Ascending aorta (tissue), 2 donors: ENCODE data around the gene MTR. TPM values are rescaled to one million over a fixed set of nuclear protein-coding genes. Genes with fewer than 3 reads are reported as not detected.

Source experiments
- DNase-seq, 2 donors: peaks; one replicate each; pipeline ENCODE4 v3.0.0-alpha.2; 2019; ENCODE audit warnings: low spot score in 2 of 2
- H3K27ac ChIP-seq, 2 donors: fragments of 200-600 bp; sonication (generic); one replicate each; pipeline ENCODE4 v1.5.1; 2016 to 2017; ENCODE audit warnings: mild to moderate bottlenecking in 1 of 2
- H3K27me3 ChIP-seq: fragments of 200-600 bp; sonication (generic); one replicate; pipeline ENCODE4 v1.5.1; 2017
- H3K36me3 ChIP-seq, 2 donors: fragments of 200-600 bp; sonication (generic); one replicate each; pipeline ENCODE4 v1.5.1; 2016
- H3K4me1 ChIP-seq, 2 donors: fragments of 200-600 bp; sonication (generic); one replicate each; pipeline ENCODE4 v1.5.1; 2016 to 2017; ENCODE audit warnings: mild to moderate bottlenecking in 1 of 2
- H3K4me3 ChIP-seq, 2 donors: fragments of 200-600 bp; sonication (generic); one replicate each; pipeline ENCODE4 v1.5.1; 2016 to 2017; ENCODE audit warnings: mild to moderate bottlenecking in 1 of 2
- H3K9me3 ChIP-seq, 2 donors: fragments of 200-600 bp; sonication (generic); one replicate each; pipeline ENCODE4 v1.5.1; 2016
- intact Hi-C: fragments of 100-400 bp; cut with DNase I; formaldehyde crosslinking; loops from one replicate; pipeline ENCODE4 v1.15.1; 2023
- total RNA-seq: library from RNA; depleted of rRNA; stranded (reverse); fragments of >200 nt; gene quantifications from one replicate; pipeline ENCODE4 v1.1.0, GENCODE V29; 2016
- TF ChIP-seq, protein P1 (sequence below), 3 experiments: fragments of 200-600 bp in 2 of 3; fragments of 450-650 bp in 1 of 3; sonication (generic) in 2 of 3; IDR thresholded peaks; one replicate each; pipeline ENCODE4 v1.5.1; 2016 to 2019; ENCODE audit warnings: antibody characterized with exemption in 3 of 3, mild to moderate bottlenecking in 1 of 3, moderate library complexity in 1 of 3

Gene MTR
- total RNA-seq, 1 donor from 2014 or later, result 36.1 TPM

DNA sequence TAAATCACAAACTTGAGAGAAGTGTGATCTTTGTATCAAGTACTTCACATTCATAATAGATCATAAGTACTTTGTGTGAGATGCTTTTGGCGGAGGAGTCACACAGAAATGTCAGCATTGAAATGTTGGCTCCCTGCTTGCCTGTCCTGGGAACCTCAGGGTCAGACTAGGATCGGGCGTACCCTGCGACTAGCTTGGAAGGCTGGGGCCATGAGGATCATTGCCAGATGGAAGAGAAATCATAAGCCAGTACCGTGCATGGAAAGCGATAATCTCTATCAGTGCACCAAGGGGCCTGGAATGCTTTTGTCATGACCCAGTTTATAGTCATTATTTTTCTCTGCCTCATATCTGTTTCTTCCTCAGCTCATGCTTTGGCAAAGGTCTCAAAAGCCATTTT, 35.5 kb downstream of the MTR start:
- Histone ChIP-seq H3K36me3 (peaks cover 76 to 94% of the 10 kb centered on the region in 2 donors), H3K4me1 (no peaks in the 10 kb centered on the region), H3K27ac (no peak overlapping the region), H3K9me3 (no peaks in the 10 kb centered on the region), H3K27me3 (no peaks in the 10 kb centered on the region), H3K4me3 (no peak overlapping the region)
- TF ChIP-seq, protein P1, sequence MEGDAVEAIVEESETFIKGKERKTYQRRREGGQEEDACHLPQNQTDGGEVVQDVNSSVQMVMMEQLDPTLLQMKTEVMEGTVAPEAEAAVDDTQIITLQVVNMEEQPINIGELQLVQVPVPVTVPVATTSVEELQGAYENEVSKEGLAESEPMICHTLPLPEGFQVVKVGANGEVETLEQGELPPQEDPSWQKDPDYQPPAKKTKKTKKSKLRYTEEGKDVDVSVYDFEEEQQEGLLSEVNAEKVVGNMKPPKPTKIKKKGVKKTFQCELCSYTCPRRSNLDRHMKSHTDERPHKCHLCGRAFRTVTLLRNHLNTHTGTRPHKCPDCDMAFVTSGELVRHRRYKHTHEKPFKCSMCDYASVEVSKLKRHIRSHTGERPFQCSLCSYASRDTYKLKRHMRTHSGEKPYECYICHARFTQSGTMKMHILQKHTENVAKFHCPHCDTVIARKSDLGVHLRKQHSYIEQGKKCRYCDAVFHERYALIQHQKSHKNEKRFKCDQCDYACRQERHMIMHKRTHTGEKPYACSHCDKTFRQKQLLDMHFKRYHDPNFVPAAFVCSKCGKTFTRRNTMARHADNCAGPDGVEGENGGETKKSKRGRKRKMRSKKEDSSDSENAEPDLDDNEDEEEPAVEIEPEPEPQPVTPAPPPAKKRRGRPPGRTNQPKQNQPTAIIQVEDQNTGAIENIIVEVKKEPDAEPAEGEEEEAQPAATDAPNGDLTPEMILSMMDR (IDR thresholded peaks at IDR 0.05), result no peak
- no peak for DNase-seq
- intact Hi-C loops, result no loop called here

DNA sequence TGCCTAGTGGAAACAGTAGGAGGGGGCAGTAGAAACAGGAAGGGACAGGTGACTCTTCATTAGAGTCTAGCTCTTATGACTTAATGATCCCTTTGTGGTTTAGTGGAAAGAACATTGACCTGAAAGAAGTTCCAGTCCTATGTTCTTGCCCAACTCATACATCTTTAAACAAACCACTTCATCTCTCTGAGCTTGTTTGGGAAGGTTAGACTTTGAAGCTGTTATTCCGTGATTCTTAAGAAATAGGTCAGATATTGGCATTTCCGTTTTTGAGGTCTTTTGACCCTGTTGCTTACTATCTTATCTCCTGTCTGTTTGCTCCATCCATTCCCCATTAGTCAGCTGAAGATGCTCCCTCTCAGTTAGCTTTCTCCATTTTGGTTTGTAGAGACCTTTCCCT, 38.5 kb downstream of the MTR start:
- Histone ChIP-seq H3K4me1 (no peaks in the 10 kb centered on the region), H3K27me3 (no peaks in the 10 kb centered on the region), H3K36me3 (peaks cover 70 to 96% of the 10 kb centered on the region in 2 donors), H3K27ac (no peak overlapping the region), H3K4me3 (no peak overlapping the region), H3K9me3 (no peaks in the 10 kb centered on the region)
- TF ChIP-seq, protein P1 (IDR thresholded peaks at IDR 0.05), result no peak
- DNase-seq, result no peak
- intact Hi-C loops, result no loop called here

DNA sequence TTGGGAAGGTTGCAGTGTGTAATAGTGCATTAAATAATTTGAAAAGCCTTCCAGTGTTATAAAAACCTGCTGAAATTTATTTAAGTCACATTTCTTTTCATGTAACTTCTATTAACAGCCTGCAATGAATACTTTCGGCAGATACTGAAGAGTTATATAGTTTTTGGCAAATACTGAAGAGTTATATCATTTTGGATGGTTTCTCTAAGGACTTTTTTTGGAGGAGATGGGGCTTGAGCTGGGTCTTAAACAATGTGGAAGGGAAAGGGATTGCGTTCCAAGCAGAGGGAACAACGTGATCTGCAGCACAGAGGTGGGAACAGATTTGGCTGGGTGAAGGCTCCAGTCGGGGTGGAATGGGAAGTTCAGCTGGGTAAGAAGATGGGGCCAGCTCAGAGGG, 39.8 kb downstream of the MTR start:
- intact Hi-C loops, result no loop called here
- no peaks in the 10 kb centered on the region for H3K9me3 ChIP-seq
- H3K36me3 ChIP-seq, result peaks cover 63 to 96% of the 10 kb centered on the region in 2 donors

DNA sequence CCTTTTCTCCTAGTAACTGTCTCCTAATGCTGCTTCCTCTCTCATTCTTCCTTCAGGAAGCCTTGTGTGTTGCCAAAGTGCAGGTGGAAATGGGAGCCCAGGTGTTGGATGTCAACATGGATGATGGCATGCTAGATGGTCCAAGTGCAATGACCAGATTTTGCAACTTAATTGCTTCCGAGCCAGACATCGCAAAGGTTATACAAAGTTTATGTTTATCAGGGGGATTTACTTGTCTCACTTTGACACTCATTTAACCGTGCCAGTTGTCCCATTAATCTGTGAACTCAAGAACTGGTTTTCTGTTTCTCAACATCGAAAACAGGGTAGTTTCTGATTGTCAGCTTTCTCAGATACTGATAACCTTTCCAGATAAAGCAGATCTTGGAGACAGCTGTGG, 40.4 kb downstream of the MTR start:
- TF ChIP-seq, protein P1 (IDR thresholded peaks at IDR 0.05), result no peak
- no peak for DNase-seq
- intact Hi-C loops, result no loop called here
- no peak overlapping the region for H3K4me3 ChIP-seq
- H3K36me3 ChIP-seq, result peaks cover 57 to 96% of the 10 kb centered on the region in 2 donors
- no peaks in the 10 kb centered on the region for H3K9me3 ChIP-seq
- H3K27ac ChIP-seq, result no peak overlapping the region
- H3K4me1 ChIP-seq, result no peaks in the 10 kb centered on the region
- H3K27me3 ChIP-seq, result no peaks in the 10 kb centered on the region

More for the DNA sequence above, 39.8 kb downstream of the MTR start:
- no peaks in the 10 kb centered on the region for H3K27me3 ChIP-seq
- TF ChIP-seq, protein P1 (IDR thresholded peaks at IDR 0.05), result no peak
- H3K4me1 ChIP-seq, result no peaks in the 10 kb centered on the region
- H3K4me3 ChIP-seq, result no peak overlapping the region
- no peak overlapping the region for H3K27ac ChIP-seq
- no peak for DNase-seq

DNA sequence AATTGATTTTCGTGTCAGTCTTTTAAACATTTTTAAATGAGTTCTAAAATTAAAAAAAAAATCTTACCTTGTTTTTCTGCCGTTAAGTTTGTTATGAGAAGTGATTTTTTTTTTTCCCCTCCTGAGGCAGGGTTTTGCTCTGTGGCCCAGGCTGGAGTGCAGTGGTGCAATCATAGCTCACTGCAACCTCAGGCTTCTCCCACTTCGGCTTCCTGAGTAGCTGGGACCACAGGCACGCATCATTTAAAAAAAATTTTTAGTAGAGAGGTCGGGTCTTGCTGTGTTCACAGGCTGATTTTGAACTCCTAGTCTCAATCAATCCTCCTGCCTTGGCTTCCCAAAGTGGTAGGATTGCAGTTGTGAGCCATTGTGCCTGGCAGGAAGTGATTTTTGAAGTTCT, 41.1 kb downstream of the MTR start:
- H3K4me3 ChIP-seq, result no peak overlapping the region
- no peaks in the 10 kb centered on the region for H3K27me3 ChIP-seq
- no peaks in the 10 kb centered on the region for H3K9me3 ChIP-seq
- H3K27ac ChIP-seq, result no peak overlapping the region
- no peak for DNase-seq
- H3K36me3 ChIP-seq, result peaks cover 52 to 94% of the 10 kb centered on the region in 2 donors
- TF ChIP-seq, protein P1 (IDR thresholded peaks at IDR 0.05), result no peak
- intact Hi-C loops, result no loop called here
- no peaks in the 10 kb centered on the region for H3K4me1 ChIP-seq

DNA sequence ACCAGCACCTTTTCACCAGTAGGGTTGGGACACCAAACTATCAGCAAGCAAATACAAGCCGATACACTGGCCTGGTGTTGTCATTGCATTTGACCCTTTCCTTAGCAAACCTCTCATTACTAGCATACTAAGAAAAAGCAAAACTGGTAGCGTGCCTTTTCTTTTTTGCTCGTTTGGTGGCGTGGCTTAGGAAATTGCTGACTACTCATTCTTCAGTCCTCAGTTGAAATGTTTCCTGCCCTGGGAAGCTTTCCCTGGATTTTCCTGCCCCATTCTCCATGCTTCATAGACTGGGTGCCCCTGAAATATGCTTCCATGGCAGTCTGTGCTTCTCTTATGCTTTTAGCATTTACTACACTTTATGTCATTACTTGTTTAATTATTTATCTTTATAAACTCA, 42.0 kb downstream of the MTR start:
- H3K36me3 ChIP-seq, result peaks cover 44 to 94% of the 10 kb centered on the region in 2 donors
- TF ChIP-seq, protein P1 (IDR thresholded peaks at IDR 0.05), result no peak
- H3K4me1 ChIP-seq, result no peaks in the 10 kb centered on the region
- DNase-seq, result no peak
- no peaks in the 10 kb centered on the region for H3K9me3 ChIP-seq
- intact Hi-C loops, result no loop called here
- no peaks in the 10 kb centered on the region for H3K27me3 ChIP-seq
- no peak overlapping the region for H3K4me3 ChIP-seq
- no peak overlapping the region for H3K27ac ChIP-seq
